T-cell (primary cell): ENCODE results near the gene RIN3. TPM values are rescaled to one million over a fixed set of nuclear protein-coding genes. Genes with fewer than 3 reads are reported as not detected.

Experiments used
- ATAC-seq, 4 experiments: fragments of 200-7000 bp in 3 of 4; fragments of 150-1000 bp in 1 of 4; cut with Tn5 transposase; replicated peaks in 1 of 4; 1 replicate in 3 of 4; 2 replicates in 1 of 4; pipeline ENCODE4 v1.10.0; 2021; ENCODE audit warnings: moderate library complexity in 3 of 4, mild to moderate bottlenecking in 2 of 4, moderate number of reproducible peaks in 1 of 4
- CTCF ChIA-PET, 2 donors: fragments of 300-600 bp; sonication (Branson Sonifier 250); formaldehyde crosslinking; loops; one replicate each; lab custom pipeline; 2022; ENCODE audit warnings: antibody characterized with exemption in 2 of 2; lab: Charles Lee
- POLR2A ChIA-PET, 2 donors: fragments of 300-600 bp; sonication (Branson Sonifier 250); formaldehyde crosslinking; loops; one replicate each; lab custom pipeline; 2022; ENCODE audit warnings: antibody characterized with exemption in 2 of 2; lab: Charles Lee
- DNase-seq, 35 experiments: peaks; one replicate each; pipeline versions ENCODE4 v3.0.0 to v3.0.0-alpha.2; 2013 to 2023
- H3K27ac ChIP-seq: one replicate; pipeline ENCODE4 v1.5.1; 2013; ENCODE audit warnings: low read length
- H3K27me3 ChIP-seq, 2 experiments: replicated peaks in 1 of 2; 1 replicate in 1 of 2; 2 replicates in 1 of 2; pipeline versions ENCODE4 v1.6.1 to v1.7.0; 2013; ENCODE audit warnings: low read length in 1 of 2, mixed read lengths in 1 of 2; ENCODE audit not compliant: control insufficient read depth in 2 of 2, insufficient read depth in 2 of 2; ENCODE audit errors: extremely low read depth in 1 of 2
- H3K36me3 ChIP-seq, 2 donors: 1 replicate in 1 of 2; 2 replicates in 1 of 2; pipeline versions ENCODE4 v1.6.1 to v1.7.0; 2013; ENCODE audit warnings: low read length in 1 of 2; ENCODE audit not compliant: control insufficient read depth in 2 of 2, insufficient read depth in 1 of 2; ENCODE audit errors: extremely low read depth in 1 of 2
- H3K4me1 ChIP-seq, 2 experiments: 1 replicate in 1 of 2; 2 replicates in 1 of 2; pipeline versions ENCODE4 v1.6.1 to v1.7.0; 2013; ENCODE audit warnings: low read length in 2 of 2, mixed read lengths in 1 of 2; ENCODE audit not compliant: insufficient read depth in 2 of 2, control insufficient read depth in 1 of 2; ENCODE audit errors: extremely low read depth in 1 of 2
- H3K4me3 ChIP-seq, 2 donors: 1 replicate in 1 of 2; 2 replicates in 1 of 2; pipeline versions ENCODE4 v1.5.1 to v1.7.0; 2013; ENCODE audit warnings: mild to moderate bottlenecking in 2 of 2, low read length in 1 of 2, moderate library complexity in 1 of 2; ENCODE audit not compliant: control insufficient read depth in 1 of 2; ENCODE audit errors: extremely low read depth in 1 of 2
- H3K9me3 ChIP-seq: 2 replicates; pipeline ENCODE4 v1.7.0; 2013
- H3K27ac Mint-ChIP-seq, 2 donors: one replicate each; pipeline ENCODE4 v1.8.0; 2020 to 2021; ENCODE audit warnings: mild to moderate bottlenecking in 2 of 2, mixed read lengths in 2 of 2
- H3K27me3 Mint-ChIP-seq, 2 donors: one replicate each; pipeline ENCODE4 v1.8.0; 2021 to 2022; ENCODE audit warnings: mixed read lengths in 2 of 2
- H3K36me3 Mint-ChIP-seq: one replicate; pipeline ENCODE4 v1.8.0; 2021; ENCODE audit warnings: mixed read lengths
- H3K4me1 Mint-ChIP-seq, 3 donors: one replicate each; pipeline ENCODE4 v1.8.0; 2020 to 2022; ENCODE audit warnings: mixed read lengths in 3 of 3, mild to moderate bottlenecking in 1 of 3
- H3K4me3 Mint-ChIP-seq, 3 donors: one replicate each; pipeline ENCODE4 v1.8.0; 2020 to 2022; ENCODE audit warnings: mild to moderate bottlenecking in 3 of 3, mixed read lengths in 3 of 3, moderate library complexity in 3 of 3
- H3K9me3 Mint-ChIP-seq, 3 donors: one replicate each; pipeline ENCODE4 v1.8.0; 2020 to 2022; ENCODE audit warnings: mixed read lengths in 3 of 3
- whole genome bisulfite sequencing: methylation state at CpG from one replicate; pipeline ENCODE4 v1.1.5; 2013; ENCODE audit warnings: missing lambda C conversion rate; ENCODE audit not compliant: insufficient coverage; 5-methylcytosine and 5-hydroxymethylcytosine counted together
- total RNA-seq, 35 experiments: library from RNA in 6 of 35; stranded (reverse) in 6 of 35; fragments of 120-200 nt in 1 of 35; gene quantifications; one replicate each; pipeline versions ENCODE4 v1.2.1 to v1.2.4 and lab custom pipeline; 2013 to 2026

The RIN3 gene
- total RNA-seq, 5 donors from 2014 or later (not counting 1 experiment from before 2014, with no cell fraction given) = 89.9 to 107 (median 97.0) TPM

DNA sequence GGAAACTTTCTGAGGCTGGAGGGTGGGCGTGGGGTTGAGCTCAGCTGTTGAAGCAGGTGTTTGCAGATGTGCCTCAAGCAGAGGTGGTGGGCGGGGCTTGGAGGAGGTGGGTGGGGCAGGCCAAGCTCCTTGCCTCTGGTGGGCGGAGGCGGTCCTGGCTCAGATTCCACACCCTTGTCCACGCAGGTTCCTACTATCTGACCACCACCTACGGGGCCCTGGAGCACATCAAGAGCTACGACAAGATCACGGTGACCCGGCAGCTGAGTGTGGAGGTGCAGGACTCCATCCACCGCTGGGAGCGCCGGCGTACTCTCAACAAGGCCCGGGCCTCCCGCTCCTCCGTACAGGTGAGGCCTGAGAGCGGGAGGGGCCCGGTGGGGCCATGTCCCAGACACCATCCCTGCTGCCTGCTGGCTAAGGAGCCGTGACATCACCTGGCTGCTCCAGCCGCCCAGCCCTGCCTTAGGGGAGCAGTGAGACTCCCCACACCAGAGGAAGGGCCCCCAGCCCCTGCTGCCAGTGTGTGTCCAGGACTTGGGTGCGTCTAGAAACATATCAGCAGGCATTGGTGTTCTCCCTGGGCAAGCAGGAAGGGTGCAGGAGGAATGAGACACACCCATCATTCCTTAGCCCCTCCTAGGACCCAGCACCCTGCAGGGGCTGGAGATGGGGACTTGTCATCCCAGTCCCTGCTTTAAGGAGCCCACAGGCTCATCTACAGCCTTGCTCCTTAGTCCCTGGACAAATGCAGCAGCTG lies 171.4 kb downstream of the RIN3 start:
- ChIA-PET CTCF (interaction anchor here in 1 of 2 donors (0.6 to 0.7 kb wide), 2 partner anchors 11 to 64 kb away, joined by 4 to 5 read pairs; partner anchors contain the start of gene LGMN), POLR2A (no interaction called here)
- Mint-ChIP-seq H3K27me3 (no peaks in the 10 kb centered on the region), H3K27ac (no peak overlapping the region), H3K4me3 (no peak overlapping the region), H3K36me3 (peaks cover 29% of the 10 kb centered on the region), H3K9me3 (no peaks in the 10 kb centered on the region), H3K4me1 (peaks cover 8 to 14% (median 9%) of the 10 kb centered on the region in 3 donors)
- Histone ChIP-seq H3K4me3 (no peak overlapping the region), H3K36me3 (peaks cover 26 to 74% of the 10 kb centered on the region in 2 donors), H3K4me1 (peaks cover 0 to 13% of the 10 kb centered on the region in 2 experiments), H3K27me3 (no peaks in the 10 kb centered on the region), H3K9me3 (no peaks in the 10 kb centered on the region), H3K27ac (no peak overlapping the region)
- DNase-seq = no peak
- WGBS = 91% methylated on average over 16 of the region's 21 CpGs
- ATAC-seq = no peak

DNA sequence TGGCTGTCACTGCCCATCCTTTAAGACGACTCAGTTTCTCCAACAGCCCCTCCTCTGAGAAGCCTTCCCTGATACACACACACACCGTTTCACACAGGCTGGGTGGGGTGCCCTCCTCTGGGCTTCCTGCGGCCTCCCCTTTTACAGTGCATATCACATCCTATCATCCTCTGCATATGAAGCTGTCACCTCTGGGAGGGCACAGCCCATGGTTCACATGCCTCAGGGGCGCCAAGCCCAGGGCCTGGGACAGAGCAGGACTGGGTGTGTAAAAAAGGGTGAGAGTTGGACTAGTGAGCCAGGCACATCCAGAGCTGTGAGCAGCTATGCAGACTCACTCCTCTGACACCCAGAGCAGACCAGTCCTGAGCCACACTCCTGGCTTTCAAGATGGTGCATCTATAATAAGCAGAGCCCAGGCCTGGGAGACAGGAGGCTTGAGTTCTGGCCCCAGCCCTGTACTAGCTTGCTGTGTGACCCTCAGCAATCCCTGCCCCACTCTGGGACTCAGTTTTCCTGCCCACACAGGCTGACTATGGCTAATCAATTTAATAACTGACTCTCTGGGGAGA lies 172.3 kb downstream of the RIN3 start:
- DNase-seq (no peak), ATAC-seq (no peak)
- Histone ChIP-seq H3K27me3 (no peaks in the 10 kb centered on the region), H3K4me1 (peaks cover 0 to 8% of the 10 kb centered on the region in 2 experiments), H3K9me3 (no peaks in the 10 kb centered on the region), H3K36me3 (peaks cover 26 to 73% of the 10 kb centered on the region in 2 donors), H3K4me3 (no peak overlapping the region), H3K27ac (no peak overlapping the region)
- Mint-ChIP-seq H3K4me3 (no peak overlapping the region), H3K4me1 (peaks cover 7 to 10% (median 8%) of the 10 kb centered on the region in 3 donors), H3K27ac (peak overlapping the region in 1 of 2 donors; percentile 64), H3K36me3 (peaks cover 22% of the 10 kb centered on the region), H3K9me3 (no peaks in the 10 kb centered on the region), H3K27me3 (no peaks in the 10 kb centered on the region)
- ChIA-PET CTCF (interaction anchor here (0.5 to 0.6 kb wide), 2 partner anchors 11 to 443 kb away, joined by 3 to 11 read pairs; no protein-coding TSS in a partner anchor), POLR2A (no interaction called here)
- WGBS = 88% methylated on average over 1 of the region's 4 CpGs

DNA sequence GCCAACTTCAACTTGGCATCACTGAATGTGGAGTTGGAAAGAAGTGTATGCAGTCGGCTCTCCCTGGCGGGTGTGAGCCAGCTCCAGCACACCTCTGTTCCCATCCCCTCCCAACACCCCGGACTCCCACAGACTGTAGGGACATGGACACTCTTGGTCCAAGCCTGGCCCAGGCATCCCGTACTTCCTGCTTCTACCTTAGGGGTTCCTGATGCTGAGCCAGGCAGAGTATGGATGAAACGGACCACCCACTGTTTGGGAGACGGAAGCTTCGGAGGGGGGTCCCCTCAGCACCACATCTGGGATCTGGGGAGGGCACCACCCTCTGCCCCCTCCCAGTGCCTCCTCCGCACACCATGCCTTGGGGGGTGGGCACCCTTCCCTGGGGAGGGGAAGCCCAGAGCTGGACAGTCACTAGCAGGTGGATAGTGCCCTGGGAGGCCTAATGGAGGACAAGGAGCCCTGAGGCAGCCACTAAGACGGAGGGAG lies 172.9 kb downstream of the RIN3 start:
- Histone ChIP-seq H3K9me3 (no peaks in the 10 kb centered on the region), H3K4me1 (peaks cover 0 to 2% of the 10 kb centered on the region in 2 experiments), H3K27ac (no peak overlapping the region), H3K4me3 (no peak overlapping the region), H3K27me3 (no peaks in the 10 kb centered on the region), H3K36me3 (peaks cover 25 to 69% of the 10 kb centered on the region in 2 donors)
- no peak overlapping the region for H3K4me3 Mint-ChIP-seq
- H3K27ac Mint-ChIP-seq = peak overlapping the region in 1 of 2 donors; percentile 64
- 84% methylated on average over 3 of the region's 9 CpGs for WGBS
- DNase-seq (no peak), ATAC-seq (peak in 2 of 4 experiments; percentile 17 to 26)
- POLR2A ChIA-PET = no interaction called here
- H3K9me3 Mint-ChIP-seq = no peaks in the 10 kb centered on the region
- no peaks in the 10 kb centered on the region for H3K27me3 Mint-ChIP-seq
- CTCF ChIA-PET = interaction anchor here (0.6 kb wide), 2 partner anchors 11 to 30 kb away, joined by 3 to 11 read pairs; no protein-coding TSS in a partner anchor
- H3K4me1 Mint-ChIP-seq = peaks cover 1 to 4% (median 3%) of the 10 kb centered on the region in 3 donors
- H3K36me3 Mint-ChIP-seq = peaks cover 16% of the 10 kb centered on the region

DNA sequence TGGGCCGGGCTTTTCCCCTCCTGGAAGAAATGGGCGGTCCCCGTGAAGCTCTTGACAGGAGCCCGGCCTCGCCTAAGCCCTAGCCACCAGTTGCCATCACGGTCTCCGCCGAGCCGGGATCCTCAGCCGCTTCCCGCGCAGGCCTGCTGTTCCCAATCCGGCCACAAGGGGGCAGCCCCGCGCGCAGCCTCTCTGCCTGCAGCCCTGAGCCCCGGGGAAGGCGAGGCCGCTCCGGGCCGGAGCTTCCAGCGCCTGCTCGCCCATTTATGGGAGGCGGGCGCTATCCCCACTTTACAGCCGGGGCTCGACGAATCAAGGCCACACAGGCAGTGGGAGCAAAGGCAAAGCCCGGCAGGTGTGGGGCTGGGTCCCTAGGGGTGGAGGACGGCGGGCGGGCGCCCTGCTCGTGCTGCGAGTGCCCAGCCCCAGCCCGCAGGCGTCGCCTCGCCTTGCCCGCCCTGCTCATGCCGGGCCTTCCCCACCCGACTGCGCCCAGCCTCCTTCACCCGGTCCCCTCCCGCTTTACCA lies 173.4 kb downstream of the RIN3 start:
- H3K27ac Mint-ChIP-seq = peak overlapping the region in 1 of 2 donors; percentile 64
- POLR2A ChIA-PET = no interaction called here
- H3K27me3 Mint-ChIP-seq = no peaks in the 10 kb centered on the region
- CTCF ChIA-PET = interaction anchor here in 1 of 2 donors (0.6 kb wide), 1 partner anchor 30 kb away, joined by 3 read pairs; no protein-coding TSS in a partner anchor
- H3K4me3 Mint-ChIP-seq = no peak overlapping the region
- H3K36me3 ChIP-seq = peaks cover 24 to 65% of the 10 kb centered on the region in 2 donors
- WGBS = 56% methylated on average over 38 of the region's 45 CpGs
- ATAC-seq (peak; percentile 56 to 78 (median 70)), DNase-seq (peak in 26 of 35 experiments; percentile 22 to 76 (median 55))
- H3K4me1 ChIP-seq = peaks cover 0 to 1% of the 10 kb centered on the region in 2 experiments
- no peaks in the 10 kb centered on the region for H3K27me3 ChIP-seq
- H3K4me1 Mint-ChIP-seq = peaks cover 0 to 3% (median 2%) of the 10 kb centered on the region in 3 donors
- H3K4me3 ChIP-seq = no peak overlapping the region
- peaks cover 15% of the 10 kb centered on the region for H3K36me3 Mint-ChIP-seq
- no peaks in the 10 kb centered on the region for H3K9me3 Mint-ChIP-seq
- no peaks in the 10 kb centered on the region for H3K9me3 ChIP-seq
- no peak overlapping the region for H3K27ac ChIP-seq

DNA sequence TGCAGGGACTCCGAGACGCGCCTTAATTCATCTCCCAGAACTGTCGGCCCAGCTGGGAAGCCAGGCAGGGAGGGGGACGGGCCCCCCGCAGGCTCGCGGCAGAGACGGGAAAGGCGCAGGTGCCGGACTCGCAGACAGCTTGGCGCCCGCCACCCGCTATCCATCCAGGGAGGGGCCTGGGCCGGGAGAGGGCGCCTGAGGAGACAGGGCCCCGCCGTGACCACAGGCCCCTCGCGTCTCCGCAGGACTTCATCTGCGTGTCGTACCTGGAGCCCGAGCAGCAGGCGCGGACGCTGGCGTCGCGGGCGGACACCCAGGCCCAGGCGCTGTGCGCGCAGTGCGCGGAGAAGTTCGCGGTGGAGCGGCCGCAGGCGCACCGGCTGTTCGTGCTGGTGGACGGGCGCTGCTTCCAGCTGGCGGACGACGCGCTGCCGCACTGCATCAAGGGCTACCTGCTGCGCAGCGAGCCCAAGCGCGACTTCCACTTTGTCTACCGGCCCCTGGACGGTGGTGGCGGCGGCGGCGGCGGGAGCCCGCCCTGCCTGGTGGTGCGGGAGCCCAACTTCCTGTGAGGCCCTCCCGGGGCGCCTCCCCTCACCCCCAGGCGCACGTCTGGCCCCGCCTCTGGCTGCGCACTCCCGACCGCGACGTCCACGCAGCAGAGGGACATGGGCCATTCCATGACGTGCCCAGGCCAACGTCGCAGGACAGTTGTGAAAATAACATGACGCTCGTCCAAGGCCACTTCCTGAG lies 174.3 kb downstream of the RIN3 start:
- H3K27me3 Mint-ChIP-seq = no peaks in the 10 kb centered on the region
- ChIA-PET POLR2A (no interaction called here), CTCF (interaction anchor here (0.5 to 1.3 kb wide), 2 partner anchors 78 to 86 kb away, joined by 3 read pairs; no protein-coding TSS in a partner anchor)
- DNase-seq = no peak
- peaks cover 15% of the 10 kb centered on the region for H3K36me3 Mint-ChIP-seq
- no peak overlapping the region for H3K4me3 Mint-ChIP-seq
- Histone ChIP-seq H3K9me3 (no peaks in the 10 kb centered on the region), H3K27me3 (no peaks in the 10 kb centered on the region), H3K27ac (no peak overlapping the region), H3K36me3 (peaks cover 20 to 57% of the 10 kb centered on the region in 2 donors), H3K4me3 (no peak overlapping the region), H3K4me1 (peaks cover 0 to 10% of the 10 kb centered on the region in 2 experiments)
- 96% methylated on average over 77 of the region's 80 CpGs for WGBS
- H3K27ac Mint-ChIP-seq = no peak overlapping the region
- H3K9me3 Mint-ChIP-seq = no peaks in the 10 kb centered on the region
- peaks cover 6 to 10% (median 8%) of the 10 kb centered on the region in 3 donors for H3K4me1 Mint-ChIP-seq
- ATAC-seq = no peak
